IMR-90 (cell line): ENCODE results near the gene BMP4. TPM values are rescaled to one million over a fixed set of nuclear protein-coding genes. Genes with fewer than 3 reads are reported as not detected.

Experiments used
- ATAC-seq: fragments of 200-7000 bp; cut with Tn5 transposase; 2 replicates; pipeline ENCODE4 v1.9.1; 2020; ENCODE audit warnings: low read depth, mild to moderate bottlenecking, moderate library complexity
- BruUV-seq: library from RNA; stranded (reverse); fragments of 400-500 nt; replicated peaks from 2 replicates; lab custom pipeline; 2021; lab: Mats Ljungman, UMichigan
- CTCF ChIA-PET: fragments of 300-600 bp; formaldehyde crosslinking; extraction: SDS; loops from one replicate; lab custom pipeline; 2021; ENCODE audit warnings: antibody characterized with exemption; lab: Yijun Ruan, JAX
- POLR2A ChIA-PET: fragments of 300-600 bp; sonication (Branson Sonifier 250); formaldehyde crosslinking; loops from one replicate; lab custom pipeline; 2022; ENCODE audit warnings: antibody characterized with exemption; ENCODE audit not compliant: unreplicated experiment; lab: Charles Lee
- DNase-seq: peaks from one replicate; pipeline ENCODE4 v3.0.0; 2013
- H2AFZ ChIP-seq: replicated peaks from 2 replicates; pipeline ENCODE3; 2013; ENCODE audit warnings: low read length, mild to moderate bottlenecking; ENCODE audit not compliant: poor library complexity
- H2AK5ac ChIP-seq: 2 replicates; pipeline ENCODE4 v1.6.1; 2013; ENCODE audit warnings: low read depth, low read length, inconsistent platforms
- H2AK9ac ChIP-seq: replicated peaks from 2 replicates; pipeline ENCODE3; 2013; ENCODE audit warnings: mild to moderate bottlenecking, low read depth, low read length, moderate library complexity; ENCODE audit not compliant: poor library complexity
- H2BK120ac ChIP-seq: 2 replicates; pipeline ENCODE4 v1.6.1; 2013; ENCODE audit warnings: low read depth, low read length, inconsistent platforms
- H2BK15ac ChIP-seq: 3 replicates; pipeline ENCODE4 v1.6.1; 2013; ENCODE audit warnings: low read depth, low read length, inconsistent platforms
- H2BK20ac ChIP-seq: 2 replicates; pipeline ENCODE4 v1.6.1; 2013; ENCODE audit warnings: low read depth, mild to moderate bottlenecking, inconsistent platforms, low read length, moderate library complexity
- H2BK5ac ChIP-seq: 2 replicates; pipeline ENCODE4 v1.6.1; 2013; ENCODE audit warnings: mild to moderate bottlenecking, low read depth, low read length, inconsistent platforms; ENCODE audit not compliant: poor library complexity, severe bottlenecking
- H3K14ac ChIP-seq: replicated peaks from 2 replicates; pipeline ENCODE4 v1.6.1; 2013; ENCODE audit warnings: low read depth, low read length, inconsistent platforms
- H3K18ac ChIP-seq: 2 replicates; pipeline ENCODE4 v1.6.1; 2013; ENCODE audit warnings: low read depth, low read length, control low read depth
- H3K23ac ChIP-seq: 2 replicates; pipeline ENCODE4 v1.6.1; 2013; ENCODE audit warnings: low read depth, low read length, inconsistent platforms
- H3K27ac ChIP-seq: 2 replicates; pipeline ENCODE4 v1.5.1; 2013; ENCODE audit warnings: mild to moderate bottlenecking, control low read depth, low read length; ENCODE audit not compliant: insufficient read depth
- H3K27me3 ChIP-seq: 2 replicates; pipeline ENCODE4 v1.6.1; 2013; ENCODE audit warnings: low read length; ENCODE audit not compliant: control insufficient read depth, insufficient read depth
- H3K36me3 ChIP-seq: 2 replicates; pipeline ENCODE4 v1.6.1; 2013; ENCODE audit warnings: low read length, mixed read lengths; ENCODE audit not compliant: control insufficient read depth, insufficient read depth
- H3K4ac ChIP-seq: 2 replicates; pipeline ENCODE4 v1.6.1; 2013; ENCODE audit warnings: low read depth, low read length, inconsistent platforms
- H3K4me1 ChIP-seq: 2 replicates; pipeline ENCODE4 v1.6.1; 2013; ENCODE audit warnings: low read length, mixed read lengths; ENCODE audit not compliant: control insufficient read depth, insufficient read depth
- H3K4me2 ChIP-seq: 2 replicates; pipeline ENCODE4 v1.6.1; 2013; ENCODE audit warnings: low read depth, mild to moderate bottlenecking, control low read depth, low read length, moderate library complexity
- H3K4me3 ChIP-seq: 2 replicates; pipeline ENCODE4 v1.5.1; 2013; ENCODE audit warnings: low read depth, mild to moderate bottlenecking, control low read depth, low read length, moderate library complexity; ENCODE audit not compliant: insufficient read depth
- H3K56ac ChIP-seq: 2 replicates; pipeline ENCODE4 v1.6.1; 2013; ENCODE audit warnings: low read length, inconsistent platforms; ENCODE audit not compliant: insufficient read depth; ENCODE audit errors: extremely low read depth
- H3K79me1 ChIP-seq, 2 experiments: 2 replicates each; pipeline ENCODE4 v1.6.1; 2013; ENCODE audit warnings: low read length in 2 of 2, inconsistent platforms in 1 of 2, low read depth in 1 of 2
- H3K9ac ChIP-seq: 2 replicates; pipeline ENCODE4 v1.6.1; 2013; ENCODE audit warnings: low read depth, low read length, control low read depth
- H3K9me1 ChIP-seq: 2 replicates; pipeline ENCODE4 v1.6.1; 2013; ENCODE audit warnings: low read length, inconsistent platforms; ENCODE audit not compliant: insufficient read depth
- H3K9me3 ChIP-seq: 2 replicates; pipeline ENCODE4 v1.6.1; 2013; ENCODE audit warnings: low read length; ENCODE audit not compliant: control insufficient read depth, insufficient read depth
- H4K20me1 ChIP-seq: 2 replicates; pipeline ENCODE4 v1.6.1; 2013; ENCODE audit warnings: low read length, inconsistent platforms; ENCODE audit not compliant: insufficient read depth
- H4K5ac ChIP-seq: 2 replicates; pipeline ENCODE4 v1.6.1; 2013; ENCODE audit warnings: mild to moderate bottlenecking, low read depth, low read length, control low read depth
- H4K8ac ChIP-seq, 2 experiments: 2 replicates each; pipeline ENCODE4 v1.6.1; 2013; ENCODE audit warnings: low read depth in 2 of 2, low read length in 2 of 2, control low read depth in 1 of 2, inconsistent platforms in 1 of 2
- H4K91ac ChIP-seq: 2 replicates; pipeline ENCODE4 v1.6.1; 2013; ENCODE audit warnings: low read depth, low read length, inconsistent platforms; ENCODE audit not compliant: insufficient read depth
- BHLHE40 ChIP-seq: fragments of 150-350 bp; IDR thresholded peaks from 2 replicates; pipeline ENCODE4 v1.6.1; 2016; ENCODE audit warnings: mild to moderate bottlenecking, low read depth, low read length
- CEBPB ChIP-seq: IDR thresholded peaks from 2 replicates; pipeline ENCODE4 v1.6.1; 2012; ENCODE audit warnings: low read depth, low read length, improper control_type of control experiment
- CHD1 ChIP-seq: IDR thresholded peaks from 2 replicates; pipeline ENCODE4 v1.6.1; 2012; ENCODE audit warnings: low read depth, low read length, improper control_type of control experiment
- CTCF ChIP-seq: conservative IDR thresholded peaks from 2 replicates; pipeline ENCODE4 v1.5.1; 2012; ENCODE audit warnings: mild to moderate bottlenecking, low read depth, low read length, improper control_type of control experiment
- ELK1 ChIP-seq: fragments of 150-350 bp; IDR thresholded peaks from 2 replicates; pipeline ENCODE4 v1.6.1; 2016; ENCODE audit warnings: low read depth, mild to moderate bottlenecking, low read length, moderate library complexity, borderline replicate concordance
- FOS ChIP-seq: fragments of 150-350 bp; IDR thresholded peaks from 2 replicates; pipeline ENCODE4 v1.6.1; 2016; ENCODE audit warnings: low read depth, low read length
- MAZ ChIP-seq: IDR thresholded peaks from 2 replicates; pipeline ENCODE4 v1.6.1; 2012; ENCODE audit warnings: low read depth, mild to moderate bottlenecking, low read length, improper control_type of control experiment, moderate library complexity, borderline replicate concordance
- MXI1 ChIP-seq: IDR thresholded peaks from 2 replicates; pipeline ENCODE4 v1.6.1; 2012; ENCODE audit warnings: low read depth, mild to moderate bottlenecking, low read length, moderate library complexity, borderline replicate concordance
- NFE2L2 ChIP-seq: fragments of 150-350 bp; IDR thresholded peaks from 2 replicates; pipeline ENCODE4 v1.6.1; 2016; ENCODE audit warnings: low read depth, mild to moderate bottlenecking, low read length
- POLR2A ChIP-seq: IDR thresholded peaks from 2 replicates; pipeline ENCODE4 v1.6.1; 2012; ENCODE audit warnings: mild to moderate bottlenecking, low read depth, low read length
- RAD21 ChIP-seq: IDR thresholded peaks from 2 replicates; pipeline ENCODE4 v1.6.1; 2012; ENCODE audit warnings: low read length, improper control_type of control experiment
- RCOR1 ChIP-seq: IDR thresholded peaks from 2 replicates; pipeline ENCODE4 v1.6.1; 2012; ENCODE audit warnings: mild to moderate bottlenecking, low read length, improper control_type of control experiment; ENCODE audit not compliant: insufficient replicate concordance
- RFX5 ChIP-seq: IDR thresholded peaks from 2 replicates; pipeline ENCODE4 v1.8.0; 2012; ENCODE audit warnings: low read depth, mild to moderate bottlenecking, low read length, moderate library complexity
- SMC3 ChIP-seq: fragments of 150-350 bp; IDR thresholded peaks from 2 replicates; pipeline ENCODE4 v1.6.1; 2016; ENCODE audit warnings: low read depth, mild to moderate bottlenecking, antibody characterized with exemption, low read length, moderate library complexity
- USF2 ChIP-seq: fragments of 150-350 bp; IDR thresholded peaks from 2 replicates; pipeline ENCODE4 v1.6.1; 2017; ENCODE audit warnings: mild to moderate bottlenecking, antibody characterized with exemption, low read length, low read depth
- WGBS, 2 experiments: methylation state at CpG; one replicate each; pipeline versions ENCODE4 v1.1.5 to v1.1.7; 2013; ENCODE audit warnings: missing lambda C conversion rate in 2 of 2; ENCODE audit not compliant: insufficient read length in 1 of 2; ENCODE audit errors: extremely low coverage in 2 of 2; 5-methylcytosine and 5-hydroxymethylcytosine counted together
- dilution Hi-C: fragments of 300-500 bp; cut with HindIII; formaldehyde crosslinking; loops from one replicate; pipeline ENCODE4 v1.14.3; 2018; ENCODE audit warnings: low sequenced_read_pairs; ENCODE audit not compliant: unreplicated experiment
- in situ Hi-C: fragments of 300-500 bp; cut with MboI; formaldehyde crosslinking; loops from 3 replicates; pipeline ENCODE4 v1.14.3; 2019; ENCODE audit warnings: low sequenced_read_pairs, inconsistent platforms, mixed read lengths
- intact Hi-C: fragments of 100-400 bp; cut with micrococcal nuclease; formaldehyde crosslinking; loops from 2 replicates; pipeline ENCODE4 v1.10.0; 2022
- polyA plus RNA-seq, 3 experiments: library from polyadenylated mRNA; depleted of rRNA; stranded (reverse); fragments of >200 nt; gene quantifications; 2 replicates each; pipeline ENCODE4 v1.2.3, GENCODE V29; 2012; ENCODE audit warnings: low replicate concordance in 1 of 3
- total RNA-seq: library from RNA; depleted of rRNA; stranded (reverse); fragments of >200 nt; gene quantifications from 2 replicates; pipeline ENCODE4 v1.2.3, GENCODE V29; 2012

Gene BMP4
- total and polyA plus RNA-seq, 2 of the 4 experiments (the other 2 are of a cell fraction): 3.4 to 4.2 TPM

GRCh38 chr14:53947094-53947445 is 9.6 kb downstream of the BMP4 start:
- no CpG with 5 or more reads among the region's 12 CpGs for WGBS, 2 experiments
- Histone ChIP-seq H2AK9ac (no peak overlapping the region), H3K79me1 (peaks cover 0 to 16% of the 10 kb centered on the region in 2 experiments; a peak in 2 of 4 replicates), H3K9me1 (peaks cover 7% of the 10 kb centered on the region; the same call in 1 of the 2 replicates), H3K36me3 (peaks cover 23% of the 10 kb centered on the region), H3K23ac (no peak overlapping the region), H3K4me2 (no peak overlapping the region), H3K56ac (no peak overlapping the region), H3K4ac (peak overlapping the region; percentile 69; the same call in 1 of the 2 replicates), H3K27me3 (no peaks in the 10 kb centered on the region; the same call in 1 of the 2 replicates), H3K4me1 (peaks cover 4% of the 10 kb centered on the region), H4K20me1 (no peaks in the 10 kb centered on the region), H3K9me3 (no peaks in the 10 kb centered on the region), H4K91ac (no peak overlapping the region; the same call in 1 of the 2 replicates), H3K14ac (0 out of 2 replicates have a peak overlapping the region, but pooled peaks have one; percentile 46), H2BK5ac (no peak overlapping the region), H2AK5ac (no peak overlapping the region), H2AFZ (no peak overlapping the region), H2BK15ac (no peak overlapping the region; the same call in 2 of the 3 replicates), H4K5ac (no peak overlapping the region; the same call in 1 of the 2 replicates), H3K27ac (no peak overlapping the region), H4K8ac (peak overlapping the region in 1 of 2 experiments; percentile 37; a peak in 1 of 4 replicates), H2BK120ac (peak overlapping the region; percentile 78; the same call in 1 of the 2 replicates), H3K9ac (no peak overlapping the region), H3K18ac (peak overlapping the region; percentile 12; the same call in 1 of the 2 replicates), H3K4me3 (no peak overlapping the region), H2BK20ac (peak overlapping the region; percentile 56; the same call in 1 of the 2 replicates)
- intact Hi-C loops (loop anchor here (5.0 kb wide), 1 partner anchor 65 kb away; no protein-coding TSS in a partner anchor), dilution Hi-C loops (no loop called here), in situ Hi-C loops (no loop called here)
- ATAC-seq (no peak), DNase-seq (no peak)
- BruUV-seq: no TSS peak
- ChIA-PET POLR2A (interaction anchor here (0.5 to 2.3 kb wide), 10 partner anchors 13 to 502 kb away, joined by 3 to 31 read pairs (median 4); no protein-coding TSS in a partner anchor), CTCF (interaction anchor here (0.7 to 1.2 kb wide), 2 partner anchors 10 to 271 kb away, joined by 3 read pairs; no protein-coding TSS in a partner anchor)
- no peak for TF ChIP-seq BHLHE40
- TF ChIP-seq USF2: no peak
- TF ChIP-seq CEBPB: no peak
- no peak for TF ChIP-seq RCOR1
- no peak for TF ChIP-seq MAZ
- no peak for TF ChIP-seq RFX5
- TF ChIP-seq SMC3: no peak
- TF ChIP-seq POLR2A: no peak
- TF ChIP-seq CTCF: no peak
- no peak for TF ChIP-seq ELK1
- no peak for TF ChIP-seq NFE2L2
- TF ChIP-seq CHD1: no peak
- no peak for TF ChIP-seq FOS
- TF ChIP-seq RAD21: no peak
- TF ChIP-seq MXI1: no peak
